ENCODE data around the gene CUL3.
"Not testable (repeated sequence)": the region's sequence is repeated elsewhere in the genome, so short reads cannot be mapped to it uniquely, and the experiment has no call there.

Gene CUL3

GRCh38 chr2:224585211-224586088 lies at the start of gene CUL3:
Gene CUL3 (minus strand): TSS chr2:224585363. CDS start chr2:224585009, 354 bp downstream.
- peak; percentile 98 for DNase-seq

- no peak for DNase-seq
Observed at GRCh38 chr2:224630659-224631550, 45.7 kb upstream of the CUL3 start.

GRCh38 chr2:224628416-224628815 lies 43.3 kb upstream of the CUL3 start:
- no peak for DNase-seq

GRCh38 chr2:224626735-224627134 lies 41.6 kb upstream of the CUL3 start:
- DNase-seq = no peak

GRCh38 chr2:224613543-224614286 lies 28.6 kb upstream of the CUL3 start:
- DNase-seq = no peak

GRCh38 chr2:224612578-224612977 lies 27.4 kb upstream of the CUL3 start:
- DNase-seq = no peak

GRCh38 chr2:224611938-224612337 lies 26.8 kb upstream of the CUL3 start:
- DNase-seq = no peak

GRCh38 chr2:224608104-224608503 lies 22.9 kb upstream of the CUL3 start:
- peak; percentile 17 for DNase-seq

GRCh38 chr2:224603746-224604500 lies 18.8 kb upstream of the CUL3 start:
- not testable (repeated sequence) for DNase-seq

GRCh38 chr2:224602778-224603375 lies 17.7 kb upstream of the CUL3 start:
- DNase-seq = not testable (repeated sequence)

- DNase-seq = no peak
Observed at GRCh38 chr2:224601923-224602322, 16.8 kb upstream of the CUL3 start.

- no peak for DNase-seq
Observed at GRCh38 chr2:224598678-224599077, 13.5 kb upstream of the CUL3 start.

- no peak for DNase-seq
Observed at GRCh38 chr2:224596289-224596688, 11.1 kb upstream of the CUL3 start.

- DNase-seq = no peak
Observed at GRCh38 chr2:224595518-224595917, 10.4 kb upstream of the CUL3 start.

- DNase-seq = no peak
Observed at GRCh38 chr2:224594840-224595239, 9.7 kb upstream of the CUL3 start.

GRCh38 chr2:224591220-224591619 lies 6.1 kb upstream of the CUL3 start:
- no peak for DNase-seq

- no peak for DNase-seq
Observed at GRCh38 chr2:224586127-224586695, 1.0 kb upstream of the CUL3 start.

GRCh38 chr2:224584785-224585210 lies 365 bp downstream of the CUL3 start:
- DNase-seq = peak; percentile 39

GRCh38 chr2:224584111-224584784 lies 915 bp downstream of the CUL3 start:
- DNase-seq = no peak

- DNase-seq = not testable (repeated sequence)
Observed at GRCh38 chr2:224583033-224583432, 2.1 kb downstream of the CUL3 start.

GRCh38 chr2:224580248-224580647 lies 4.9 kb downstream of the CUL3 start:
- DNase-seq = no peak

All from NCI-H146 (cell line).